Loucy (cell line): ENCODE results near the gene DDX10.

Experiments used
- CTCF ChIP-seq: fragments of 200-600 bp; sonication (generic); conservative IDR thresholded peaks from 2 replicates; pipeline ENCODE4 v1.5.1; 2014; ENCODE audit warnings: mild to moderate bottlenecking, antibody characterized with exemption, low read length
- EZH2phosphoT487 ChIP-seq: fragments of 200-600 bp; IDR thresholded peaks from 2 replicates; pipeline ENCODE4 v1.6.1; 2018; ENCODE audit warnings: antibody characterized with exemption, mild to moderate bottlenecking, moderate library complexity, borderline replicate concordance

DNA sequence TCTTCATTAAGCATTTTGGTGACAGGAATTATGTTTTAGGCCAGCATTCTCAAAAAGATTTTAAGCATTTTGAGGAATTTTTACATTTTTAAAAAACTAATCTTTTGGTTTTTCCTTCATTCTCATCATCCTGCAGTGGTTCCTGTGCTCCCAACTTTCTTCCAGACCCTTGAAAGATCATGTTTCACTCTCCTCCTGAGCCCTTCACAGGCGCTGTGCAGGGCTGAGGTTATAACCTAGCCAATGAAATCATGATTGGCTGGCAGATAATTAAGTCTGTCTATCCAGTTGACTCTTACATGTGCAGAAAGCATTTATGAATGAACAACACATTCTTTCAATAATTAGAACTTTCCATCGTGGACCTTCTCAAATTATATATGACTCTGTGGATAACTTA, 226.3 kb downstream of the DDX10 start:
- TF ChIP-seq CTCF (no peak), EZH2phosphoT487 (no peak)
